Endothelial cell of umbilical vein (primary cell): ENCODE data around the gene CCDC88B.

Source experiments
- EZH2 ChIP-seq: IDR thresholded peaks from 2 replicates; pipeline ENCODE4 v1.6.1; 2012; ENCODE audit warnings: borderline replicate concordance, low read depth, mild to moderate bottlenecking, moderate library complexity, low read length, inconsistent platforms; ENCODE audit not compliant: severe bottlenecking
- JUN ChIP-seq: IDR thresholded peaks from 2 replicates; pipeline ENCODE4 v1.6.1; 2011; ENCODE audit warnings: borderline replicate concordance, low read depth; ENCODE audit not compliant: insufficient read length, insufficient read depth
- POLR2A ChIP-seq: IDR thresholded peaks from 2 replicates; pipeline ENCODE4 v1.6.1; 2012; ENCODE audit warnings: low read depth, mild to moderate bottlenecking, control low read depth, low read length
- POLR2AphosphoS5 ChIP-seq: IDR thresholded peaks from 2 replicates; pipeline ENCODE4 v1.6.1; 2012; ENCODE audit warnings: low read depth, mild to moderate bottlenecking, control low read depth, low read length, moderate library complexity; ENCODE audit not compliant: insufficient read depth
- TF ChIP-seq, protein P1 (sequence below), 2 donors: IDR thresholded peaks; 1 replicate in 1 of 2; 2 replicates in 1 of 2; pipeline ENCODE4 v1.5.1; 2011; ENCODE audit warnings: low read length in 2 of 2, mild to moderate bottlenecking in 2 of 2, moderate library complexity in 2 of 2, control low read depth in 1 of 2, inconsistent platforms in 1 of 2, low read depth in 1 of 2; ENCODE audit not compliant: insufficient read depth in 1 of 2; ENCODE audit errors: extremely low read depth in 1 of 2
- TF ChIP-seq, protein P2 (sequence below): IDR thresholded peaks from 2 replicates; pipeline ENCODE4 v1.6.1; 2011; ENCODE audit not compliant: insufficient read depth, insufficient read length

- TF ChIP-seq, protein P1, sequence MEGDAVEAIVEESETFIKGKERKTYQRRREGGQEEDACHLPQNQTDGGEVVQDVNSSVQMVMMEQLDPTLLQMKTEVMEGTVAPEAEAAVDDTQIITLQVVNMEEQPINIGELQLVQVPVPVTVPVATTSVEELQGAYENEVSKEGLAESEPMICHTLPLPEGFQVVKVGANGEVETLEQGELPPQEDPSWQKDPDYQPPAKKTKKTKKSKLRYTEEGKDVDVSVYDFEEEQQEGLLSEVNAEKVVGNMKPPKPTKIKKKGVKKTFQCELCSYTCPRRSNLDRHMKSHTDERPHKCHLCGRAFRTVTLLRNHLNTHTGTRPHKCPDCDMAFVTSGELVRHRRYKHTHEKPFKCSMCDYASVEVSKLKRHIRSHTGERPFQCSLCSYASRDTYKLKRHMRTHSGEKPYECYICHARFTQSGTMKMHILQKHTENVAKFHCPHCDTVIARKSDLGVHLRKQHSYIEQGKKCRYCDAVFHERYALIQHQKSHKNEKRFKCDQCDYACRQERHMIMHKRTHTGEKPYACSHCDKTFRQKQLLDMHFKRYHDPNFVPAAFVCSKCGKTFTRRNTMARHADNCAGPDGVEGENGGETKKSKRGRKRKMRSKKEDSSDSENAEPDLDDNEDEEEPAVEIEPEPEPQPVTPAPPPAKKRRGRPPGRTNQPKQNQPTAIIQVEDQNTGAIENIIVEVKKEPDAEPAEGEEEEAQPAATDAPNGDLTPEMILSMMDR (IDR thresholded peaks at IDR 0.05; ENCODE audit: extremely low read depth in 1 of 2, insufficient read depth in 1 of 2, low read depth in 1 of 2, low read length in 2 of 2) = no peak
- TF ChIP-seq EZH2 (no peak), POLR2A (no peak), JUN (no peak), POLR2AphosphoS5 (no peak)
- TF ChIP-seq, protein P2, sequence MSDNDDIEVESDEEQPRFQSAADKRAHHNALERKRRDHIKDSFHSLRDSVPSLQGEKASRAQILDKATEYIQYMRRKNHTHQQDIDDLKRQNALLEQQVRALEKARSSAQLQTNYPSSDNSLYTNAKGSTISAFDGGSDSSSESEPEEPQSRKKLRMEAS = no peak
These were observed 13.9 kb downstream of the CCDC88B start for GRCh38 chr11:64353715-64354506.
